Right lobe of liver (tissue), 6 donors: Measurements from ENCODE around the gene MKLN1. TPM values are rescaled to one million over a fixed set of nuclear protein-coding genes. Genes with fewer than 3 reads are reported as not detected.
"Not testable (repeated sequence)": the region's sequence is repeated elsewhere in the genome, so short reads cannot be mapped to it uniquely, and the experiment has no call there.

Source experiments
- ATAC-seq, 4 donors: fragments of 200-7000 bp; cut with Tn5 transposase; one replicate each; pipeline ENCODE4 v1.9.1; 2020; ENCODE audit warnings: mild to moderate bottlenecking in 4 of 4, moderate library complexity in 4 of 4
- DNase-seq, 3 donors: peaks; one replicate each; pipeline ENCODE4 v3.0.0-alpha.2; 2020
- H3K27ac ChIP-seq, 3 donors: fragments of 200-600 bp; one replicate each; pipeline ENCODE4 v1.8.0; 2022
- H3K27me3 ChIP-seq, 2 donors: fragments of 200-600 bp; one replicate each; pipeline ENCODE4 v1.8.0; 2022
- H3K36me3 ChIP-seq, 4 donors: fragments of 200-600 bp; sonication (generic) in 1 of 4; one replicate each; pipeline versions ENCODE4 v1.5.1 to v1.8.0; 2017 to 2022; ENCODE audit warnings: control low read depth in 1 of 4
- H3K4me1 ChIP-seq, 4 donors: fragments of 200-600 bp; sonication (generic) in 1 of 4; one replicate each; pipeline versions ENCODE4 v1.5.1 to v1.8.0; 2017 to 2022; ENCODE audit warnings: control low read depth in 1 of 4
- H3K4me3 ChIP-seq, 3 donors: fragments of 200-600 bp; one replicate each; pipeline ENCODE4 v1.8.0; 2022
- H3K9me3 ChIP-seq, 4 donors: fragments of 200-600 bp; sonication (generic) in 1 of 4; one replicate each; pipeline versions ENCODE4 v1.5.1 to v1.8.0; 2017 to 2022; ENCODE audit warnings: control low read depth in 1 of 4
- CTCF ChIP-seq, 4 donors: fragments of 200-600 bp in 3 of 4; fragments of 450-650 bp in 1 of 4; IDR thresholded peaks; one replicate each; pipeline versions ENCODE4 v1.5.1 to v1.8.0; 2016 to 2022; ENCODE audit warnings: antibody characterized with exemption in 4 of 4, mild to moderate bottlenecking in 2 of 4
- POLR2A ChIP-seq: fragments of 450-650 bp; IDR thresholded peaks from one replicate; pipeline ENCODE4 v1.6.1; 2017; ENCODE audit warnings: antibody characterized with exemption, mild to moderate bottlenecking
- WGBS: methylation state at CpG from one replicate; pipeline ENCODE4 v1.1.6; 2018; ENCODE audit warnings: low coverage, low lambda C conversion rate; ENCODE audit not compliant: insufficient coverage; ENCODE audit errors: missing lambda C conversion rate; 5-methylcytosine and 5-hydroxymethylcytosine counted together
- intact Hi-C, 2 donors: fragments of 100-400 bp; cut with DNase I; formaldehyde crosslinking; loops; one replicate each; pipeline versions ENCODE4 v1.11.2 to v1.14.1; 2022
- total RNA-seq, 6 experiments: library from RNA; depleted of rRNA in 2 of 6; stranded (reverse); fragments of >200 nt in 2 of 6; fragmentation: NEBNext Ultra II Directional in 3 of 6; extraction: Animal tissue kit (Norgen Biotek cat#: 25700) in 3 of 6; gene quantifications; one replicate each; pipeline versions ENCODE4 v1.1.0 to v1.2.4, GENCODE V29; 2016 to 2023
- donor health status: DM: no; HTN: yes; CAD: no.
- donor health status: DM: no; HTN: no; CAD: no.
- donor health status: DM: no; HTN: no; CAD: no.
- donor health status: DM: no; HTN: yes; CAD: no.
- donor health status: DM: no; HTN: yes; CAD: no.

The MKLN1 gene
- total RNA-seq, 6 experiments from 2014 or later, result 24.0 to 39.6 (median 35.1) TPM

- DNase-seq (no peak), ATAC-seq (peak in 1 of 4 donors; percentile 51)
- H3K4me3 ChIP-seq, result no peak overlapping the region
- H3K36me3 ChIP-seq, result no peaks in the 10 kb centered on the region
- 69% methylated on average over 7 of the region's 8 CpGs for WGBS
- intact Hi-C loops, result no loop called here
- H3K4me1 ChIP-seq, result no peaks in the 10 kb centered on the region
- TF ChIP-seq CTCF (IDR thresholded peaks at IDR 0.05) (no peak), POLR2A (no peak)
- H3K9me3 ChIP-seq, result no peaks in the 10 kb centered on the region
- no peaks in the 10 kb centered on the region for H3K27me3 ChIP-seq
- H3K27ac ChIP-seq, result no peak overlapping the region
These were observed 26.9 kb upstream of the MKLN1 start for GRCh38 chr7:131300572-131301466.

- ATAC-seq (no peak), DNase-seq (no peak)
- Histone ChIP-seq H3K4me1 (peaks cover 0 to 3% (median 0%) of the 10 kb centered on the region in 4 donors), H3K9me3 (no peaks in the 10 kb centered on the region), H3K36me3 (no peaks in the 10 kb centered on the region), H3K4me3 (no peak overlapping the region), H3K27me3 (no peaks in the 10 kb centered on the region), H3K27ac (no peak overlapping the region)
- TF ChIP-seq POLR2A, result no peak
- TF ChIP-seq CTCF (IDR thresholded peaks at IDR 0.05), result no peak
- intact Hi-C loops, result no loop called here
- whole genome bisulfite sequencing, result 76% methylated on average over 4 of the region's 4 CpGs
These were observed 25.2 kb upstream of the MKLN1 start for GRCh38 chr7:131302446-131302845.

- intact Hi-C loops, result no loop called here
- no peaks in the 10 kb centered on the region for H3K36me3 ChIP-seq
- peaks cover 0 to 9% (median 0%) of the 10 kb centered on the region in 4 donors for H3K4me1 ChIP-seq
- DNase-seq (peak in 2 of 3 donors; percentile 37 to 54), ATAC-seq (peak; percentile 79 to 89 (median 86))
- no peaks in the 10 kb centered on the region for H3K9me3 ChIP-seq
- H3K27me3 ChIP-seq, result no peaks in the 10 kb centered on the region
- TF ChIP-seq CTCF (IDR thresholded peaks at IDR 0.05), result peak; percentile 46 to 67 (median 62)
- TF ChIP-seq POLR2A, result no peak
- no peak overlapping the region for H3K27ac ChIP-seq
- no peak overlapping the region for H3K4me3 ChIP-seq
- 62% methylated on average over 7 of the region's 8 CpGs for WGBS
These were observed 24.6 kb upstream of the MKLN1 start for GRCh38 chr7:131302876-131303707.

DNA sequence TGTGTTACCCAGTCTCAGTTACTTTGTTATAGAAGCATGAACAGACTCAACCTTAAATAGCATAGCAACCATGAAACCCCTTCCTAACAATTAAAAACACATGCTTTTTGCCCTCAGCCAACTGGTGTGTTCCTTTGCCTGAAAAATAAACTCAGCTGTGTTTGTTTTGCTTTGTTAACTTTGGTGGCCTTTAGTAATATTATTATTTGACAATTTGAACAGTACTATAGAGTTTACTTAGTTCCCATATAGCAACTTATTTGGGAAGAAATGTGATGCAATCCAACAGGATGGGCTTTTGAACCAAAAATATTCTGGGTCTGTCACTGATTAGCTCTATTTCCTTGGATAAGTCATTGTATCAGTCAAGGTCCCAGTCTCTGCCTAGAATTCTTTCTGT, 22.5 kb upstream of the MKLN1 start:
- intact Hi-C loops, result no loop called here
- Histone ChIP-seq H3K27me3 (no peaks in the 10 kb centered on the region), H3K36me3 (no peaks in the 10 kb centered on the region), H3K27ac (no peak overlapping the region), H3K4me1 (peaks cover 0 to 10% (median 0%) of the 10 kb centered on the region in 4 donors), H3K4me3 (no peak overlapping the region), H3K9me3 (no peaks in the 10 kb centered on the region)
- TF ChIP-seq POLR2A (no peak), CTCF (IDR thresholded peaks at IDR 0.05) (no peak)
- DNase-seq (no peak), ATAC-seq (no peak)

DNA sequence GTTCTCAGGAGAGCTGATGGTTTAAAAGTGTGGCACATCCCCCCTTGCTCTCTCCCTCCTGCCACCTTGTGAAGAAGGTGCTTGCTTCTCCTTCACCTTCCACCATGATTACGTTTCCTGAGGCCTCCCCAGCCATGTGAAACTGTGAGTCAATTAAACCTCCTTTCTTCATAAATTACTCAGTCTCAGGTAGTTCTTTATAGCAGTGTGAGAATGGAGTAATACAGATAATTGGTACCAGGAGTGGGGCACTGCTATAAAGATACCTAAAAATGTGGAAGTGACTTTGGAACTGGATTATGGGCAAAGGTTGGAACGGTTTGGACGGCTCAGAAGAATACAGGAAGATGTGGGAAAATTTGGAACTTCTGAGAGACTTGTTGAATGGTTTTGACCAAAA, 21.6 kb upstream of the MKLN1 start:
- H3K27ac ChIP-seq, intact Hi-C loops, H3K36me3 ChIP-seq, ATAC-seq, H3K9me3 ChIP-seq, DNase-seq, H3K4me3 ChIP-seq, H3K27me3 ChIP-seq: not testable (repeated sequence)
- 94% methylated on average over 3 of the region's 3 CpGs for WGBS
- H3K4me1 ChIP-seq, result peaks cover 0 to 10% (median 0%) of the 10 kb centered on the region in 4 donors
